Activated CD8-positive, alpha-beta T cell treated with anti-CD3 and anti-CD28 coated beads for 36 hours (primary cell): Measurements from ENCODE around the gene XAGE3. TPM values are rescaled to one million over a fixed set of nuclear protein-coding genes. Genes with fewer than 3 reads are reported as not detected.
"Not testable (repeated sequence)": the region's sequence is repeated elsewhere in the genome, so short reads cannot be mapped to it uniquely, and the experiment has no call there.

ENCODE experiments used
- ATAC-seq: fragments of 200-7000 bp; cut with Tn5 transposase; one replicate; pipeline ENCODE4 v1.10.0; 2021; ENCODE audit warnings: mild to moderate bottlenecking, moderate library complexity
- CTCF ChIA-PET: fragments of 350-600 bp; sonication (Branson Sonifier 250); formaldehyde crosslinking; loops from one replicate; lab custom pipeline; 2021; ENCODE audit warnings: antibody characterized with exemption; lab: Charles Lee
- POLR2A ChIA-PET: fragments of 350-600 bp; sonication (Branson Sonifier 250); formaldehyde crosslinking; loops from one replicate; lab custom pipeline; 2021; ENCODE audit warnings: antibody characterized with exemption; lab: Charles Lee
- DNase-seq: peaks from one replicate; pipeline ENCODE4 v3.0.0-alpha.2; 2020
- H3K27ac Mint-ChIP-seq: one replicate; pipeline ENCODE4 v1.8.0; 2021; ENCODE audit warnings: mild to moderate bottlenecking, mixed read lengths
- H3K27me3 Mint-ChIP-seq: one replicate; pipeline ENCODE4 v1.8.0; 2021; ENCODE audit warnings: mixed read lengths
- H3K36me3 Mint-ChIP-seq: one replicate; pipeline ENCODE4 v1.8.0; 2021; ENCODE audit warnings: low read depth, mixed read lengths
- H3K4me1 Mint-ChIP-seq: one replicate; pipeline ENCODE4 v1.8.0; 2021; ENCODE audit warnings: low read depth, mixed read lengths
- H3K4me3 Mint-ChIP-seq: one replicate; pipeline ENCODE4 v1.8.0; 2021; ENCODE audit warnings: mild to moderate bottlenecking, moderate library complexity, mixed read lengths
- H3K9me3 Mint-ChIP-seq: one replicate; pipeline ENCODE4 v1.8.0; 2021; ENCODE audit warnings: mixed read lengths
- CTCF ChIP-seq: fragments of 200-600 bp; IDR thresholded peaks from one replicate; pipeline ENCODE4 v1.8.0; 2022; ENCODE audit warnings: antibody characterized with exemption, mild to moderate bottlenecking
- intact Hi-C: fragments of 100-400 bp; cut with micrococcal nuclease; formaldehyde crosslinking; loops from one replicate; pipeline ENCODE4 v1.10.0; 2022
- total RNA-seq, 2 experiments: library from RNA; stranded (reverse); gene quantifications; one replicate each; pipeline ENCODE4 v1.2.3, GENCODE V29; 2021

Gene XAGE3
- total RNA-seq, 2 experiments from 2014 or later: not detected

- H3K27ac Mint-ChIP-seq, ATAC-seq, H3K4me1 Mint-ChIP-seq, intact Hi-C loops, DNase-seq, H3K4me3 Mint-ChIP-seq, H3K36me3 Mint-ChIP-seq, POLR2A ChIA-PET, CTCF ChIA-PET, H3K9me3 Mint-ChIP-seq, H3K27me3 Mint-ChIP-seq: not testable (repeated sequence)
Observed at GRCh38 chrX:52888090-52888489, 20.2 kb upstream of the XAGE3 start.

GRCh38 chrX:52887459-52887858 is 19.6 kb upstream of the XAGE3 start:
- H3K27me3 Mint-ChIP-seq, intact Hi-C loops, ATAC-seq, H3K4me3 Mint-ChIP-seq, H3K4me1 Mint-ChIP-seq, H3K9me3 Mint-ChIP-seq, POLR2A ChIA-PET, CTCF ChIA-PET, H3K36me3 Mint-ChIP-seq, H3K27ac Mint-ChIP-seq, DNase-seq: not testable (repeated sequence)

- CTCF ChIA-PET, H3K9me3 Mint-ChIP-seq, H3K27me3 Mint-ChIP-seq, H3K27ac Mint-ChIP-seq, ATAC-seq, intact Hi-C loops, H3K36me3 Mint-ChIP-seq, H3K4me3 Mint-ChIP-seq, POLR2A ChIA-PET, H3K4me1 Mint-ChIP-seq, DNase-seq: not testable (repeated sequence)
Observed at GRCh38 chrX:52876386-52876785, 8.5 kb upstream of the XAGE3 start.

GRCh38 chrX:52875436-52875835 is 7.6 kb upstream of the XAGE3 start:
- H3K27ac Mint-ChIP-seq, H3K4me3 Mint-ChIP-seq, ATAC-seq, H3K27me3 Mint-ChIP-seq, H3K36me3 Mint-ChIP-seq, H3K9me3 Mint-ChIP-seq, POLR2A ChIA-PET, H3K4me1 Mint-ChIP-seq, DNase-seq, intact Hi-C loops: not testable (repeated sequence)
- CTCF ChIA-PET: interaction anchor here (0.5 kb wide), 1 partner anchor 308 kb away, joined by 3 read pairs; no protein-coding TSS in a partner anchor

GRCh38 chrX:52874661-52875060 is 6.8 kb upstream of the XAGE3 start:
- Mint-ChIP-seq H3K27ac (no peak overlapping the region), H3K4me1 (no peaks in the 10 kb centered on the region), H3K9me3 (no peaks in the 10 kb centered on the region), H3K36me3 (no peaks in the 10 kb centered on the region), H3K4me3 (no peak overlapping the region), H3K27me3 (no peaks in the 10 kb centered on the region)
- ChIA-PET CTCF (no interaction called here), POLR2A (no interaction called here)
- no peak for TF ChIP-seq CTCF
- DNase-seq (no peak), ATAC-seq (no peak)
- intact Hi-C loops: no loop called here

GRCh38 chrX:52873825-52874224 is 5.9 kb upstream of the XAGE3 start:
- H3K4me1 Mint-ChIP-seq, CTCF ChIA-PET, intact Hi-C loops, H3K27ac Mint-ChIP-seq, ATAC-seq, DNase-seq, H3K36me3 Mint-ChIP-seq, H3K9me3 Mint-ChIP-seq, POLR2A ChIA-PET, H3K4me3 Mint-ChIP-seq, H3K27me3 Mint-ChIP-seq: not testable (repeated sequence)

- H3K36me3 Mint-ChIP-seq: no peaks in the 10 kb centered on the region
- ChIA-PET CTCF (no interaction called here), POLR2A (no interaction called here)
- no peaks in the 10 kb centered on the region for H3K9me3 Mint-ChIP-seq
- TF ChIP-seq CTCF: no peak
- no peaks in the 10 kb centered on the region for H3K27me3 Mint-ChIP-seq
- intact Hi-C loops: no loop called here
- H3K27ac Mint-ChIP-seq: no peak overlapping the region
- no peak overlapping the region for H3K4me3 Mint-ChIP-seq
- no peaks in the 10 kb centered on the region for H3K4me1 Mint-ChIP-seq
- ATAC-seq (no peak), DNase-seq (no peak)
Observed at GRCh38 chrX:52870046-52870445, 2.2 kb upstream of the XAGE3 start.
